Measurements from ENCODE around the gene PTCH2.
"Not testable (repeated sequence)": the region's sequence is repeated elsewhere in the genome, so short reads cannot be mapped to it uniquely, and the experiment has no call there.

DNA sequence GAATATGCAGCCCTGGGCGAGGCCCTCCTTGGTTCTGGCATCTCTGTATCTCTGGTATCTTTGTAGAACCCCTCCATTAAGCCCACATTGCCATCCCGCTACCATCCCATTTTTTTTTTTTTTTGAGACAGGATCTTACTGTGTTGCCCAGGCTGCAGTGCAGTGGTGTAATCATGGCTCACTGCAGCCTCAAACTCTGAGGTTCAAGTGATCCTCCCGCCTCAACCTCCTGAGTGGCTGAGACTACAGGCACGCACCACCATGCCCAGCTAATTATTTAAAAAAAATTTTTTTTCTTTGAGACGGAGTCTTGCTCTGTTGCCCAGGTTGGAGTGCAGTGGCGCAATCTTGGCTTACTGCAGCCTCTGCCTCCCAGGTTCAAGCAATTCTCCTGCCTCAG is 18.7 kb downstream of the PTCH2 start:
- TF ChIP-seq, protein P1, sequence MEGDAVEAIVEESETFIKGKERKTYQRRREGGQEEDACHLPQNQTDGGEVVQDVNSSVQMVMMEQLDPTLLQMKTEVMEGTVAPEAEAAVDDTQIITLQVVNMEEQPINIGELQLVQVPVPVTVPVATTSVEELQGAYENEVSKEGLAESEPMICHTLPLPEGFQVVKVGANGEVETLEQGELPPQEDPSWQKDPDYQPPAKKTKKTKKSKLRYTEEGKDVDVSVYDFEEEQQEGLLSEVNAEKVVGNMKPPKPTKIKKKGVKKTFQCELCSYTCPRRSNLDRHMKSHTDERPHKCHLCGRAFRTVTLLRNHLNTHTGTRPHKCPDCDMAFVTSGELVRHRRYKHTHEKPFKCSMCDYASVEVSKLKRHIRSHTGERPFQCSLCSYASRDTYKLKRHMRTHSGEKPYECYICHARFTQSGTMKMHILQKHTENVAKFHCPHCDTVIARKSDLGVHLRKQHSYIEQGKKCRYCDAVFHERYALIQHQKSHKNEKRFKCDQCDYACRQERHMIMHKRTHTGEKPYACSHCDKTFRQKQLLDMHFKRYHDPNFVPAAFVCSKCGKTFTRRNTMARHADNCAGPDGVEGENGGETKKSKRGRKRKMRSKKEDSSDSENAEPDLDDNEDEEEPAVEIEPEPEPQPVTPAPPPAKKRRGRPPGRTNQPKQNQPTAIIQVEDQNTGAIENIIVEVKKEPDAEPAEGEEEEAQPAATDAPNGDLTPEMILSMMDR (IDR thresholded peaks at IDR 0.05) = not testable (repeated sequence)
- not testable (repeated sequence) for TF ChIP-seq EZH2 (IDR thresholded peaks at IDR 0.05; ENCODE audit: borderline replicate concordance, insufficient read depth, low read depth, low read length, poor library complexity, severe bottlenecking)
